Mesendoderm (in vitro differentiated cells): ENCODE measurements around the gene TCEA3.

Experiments used
- DNase-seq: peaks from one replicate; pipeline ENCODE4 v3.0.0; 2013
- H2AK5ac ChIP-seq: 2 replicates; pipeline ENCODE4 v1.6.1; 2013; ENCODE audit warnings: low read length, inconsistent platforms
- H2BK120ac ChIP-seq: 2 replicates; pipeline ENCODE4 v1.6.1; 2013; ENCODE audit warnings: low read depth, mild to moderate bottlenecking, low read length, moderate library complexity, mixed read lengths
- H2BK15ac ChIP-seq: replicated peaks from 2 replicates; pipeline ENCODE4 v1.6.1; 2013; ENCODE audit warnings: low read depth, mild to moderate bottlenecking, moderate library complexity
- H2BK5ac ChIP-seq: 2 replicates; pipeline ENCODE4 v1.6.1; 2013; ENCODE audit warnings: low read length, inconsistent platforms
- H3K18ac ChIP-seq: 2 replicates; pipeline ENCODE4 v1.6.1; 2013; ENCODE audit warnings: mild to moderate bottlenecking, low read length, mixed read lengths
- H3K23ac ChIP-seq: one replicate; pipeline ENCODE4 v1.6.1; 2013; ENCODE audit warnings: low read length
- H3K27ac ChIP-seq: 2 replicates; pipeline ENCODE4 v1.5.1; 2013; ENCODE audit warnings: low read depth, mild to moderate bottlenecking, inconsistent platforms, low read length, moderate library complexity
- H3K27me3 ChIP-seq: 2 replicates; pipeline ENCODE4 v1.6.1; 2013; ENCODE audit warnings: low read length, control low read depth, mild to moderate bottlenecking, inconsistent platforms; ENCODE audit not compliant: insufficient read depth, poor library complexity
- H3K36me3 ChIP-seq: 2 replicates; pipeline ENCODE4 v1.6.1; 2013; ENCODE audit warnings: low read length, inconsistent platforms; ENCODE audit not compliant: control insufficient read depth, insufficient read depth
- H3K4ac ChIP-seq: one replicate; pipeline ENCODE4 v1.6.1; 2013; ENCODE audit warnings: low read depth, mild to moderate bottlenecking, low read length, moderate library complexity
- H3K4me1 ChIP-seq: 2 replicates; pipeline ENCODE4 v1.6.1; 2013; ENCODE audit warnings: low read depth, low read length, inconsistent platforms; ENCODE audit not compliant: control insufficient read depth
- H3K4me2 ChIP-seq: 2 replicates; pipeline ENCODE4 v1.6.1; 2013; ENCODE audit warnings: low read length
- H3K4me3 ChIP-seq: 2 replicates; pipeline ENCODE4 v1.5.1; 2013; ENCODE audit warnings: mild to moderate bottlenecking, low read length
- H3K56ac ChIP-seq: one replicate; pipeline ENCODE4 v1.6.1; 2013; ENCODE audit warnings: low read length
- H3K79me1 ChIP-seq: 2 replicates; pipeline ENCODE4 v1.6.1; 2013; ENCODE audit warnings: low read length, inconsistent platforms
- H3K79me2 ChIP-seq: 2 replicates; pipeline ENCODE4 v1.6.1; 2013; ENCODE audit warnings: mild to moderate bottlenecking, low read length; ENCODE audit not compliant: control insufficient read depth, insufficient read depth
- H3K9ac ChIP-seq: 2 replicates; pipeline ENCODE4 v1.6.1; 2013; ENCODE audit warnings: low read length, inconsistent platforms
- H4K5ac ChIP-seq: one replicate; pipeline ENCODE4 v1.6.1; 2013; ENCODE audit warnings: low read length
- H4K8ac ChIP-seq: one replicate; pipeline ENCODE4 v1.6.1; 2013; ENCODE audit warnings: low read depth, mild to moderate bottlenecking, control low read depth, low read length, moderate library complexity
- WGBS: extraction: QIAGEN DNeasy Blood & Tissue Kit; methylation state at CpG from one replicate; pipeline ENCODE4 v1.1.7; 2013; ENCODE audit warnings: low lambda C conversion rate, missing lambda C conversion rate; ENCODE audit not compliant: insufficient coverage; ENCODE audit errors: extremely low coverage; 5-methylcytosine and 5-hydroxymethylcytosine counted together

Gene TCEA3

DNA sequence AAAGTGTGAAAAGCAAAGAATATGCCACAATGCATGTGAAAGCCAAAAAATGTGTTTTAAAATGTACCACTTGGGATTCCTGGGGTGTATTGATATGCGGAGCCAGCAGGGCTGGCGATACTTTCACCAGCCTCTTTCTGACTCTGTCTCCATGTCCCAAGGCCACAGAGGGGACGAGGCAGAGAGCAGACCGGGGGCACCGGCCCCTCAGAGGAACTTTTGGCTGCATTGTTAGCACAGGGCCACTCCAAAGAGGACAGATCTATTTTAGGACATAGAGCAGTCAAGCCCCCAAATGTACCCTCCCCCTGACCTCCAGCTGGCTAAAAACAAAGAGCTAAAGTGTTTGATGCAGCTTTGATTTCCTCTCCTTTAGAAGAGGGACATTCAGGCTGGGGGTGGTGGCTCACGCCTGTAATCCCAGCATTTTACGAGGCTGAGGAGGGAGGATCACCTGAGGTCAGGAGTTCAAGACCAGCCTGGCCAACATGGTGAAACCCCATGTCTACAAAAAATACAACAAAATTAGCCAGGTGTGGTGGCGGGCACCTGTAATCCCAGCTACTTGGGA is 29.3 kb downstream of the TCEA3 start:
- WGBS, result no CpG with 5 or more reads among the region's 8 CpGs
- Histone ChIP-seq H2BK5ac (no peak overlapping the region), H3K56ac (peak overlapping the region; percentile 17), H3K27me3 (no peaks in the 10 kb centered on the region), H2AK5ac (no peak overlapping the region), H3K18ac (no peak overlapping the region), H3K79me2 (no peaks in the 10 kb centered on the region), H3K4me1 (peaks cover 2% of the 10 kb centered on the region), H4K5ac (no peak overlapping the region), H3K9ac (no peak overlapping the region), H3K79me1 (no peaks in the 10 kb centered on the region), H2BK15ac (no peak overlapping the region), H3K27ac (no peak overlapping the region), H3K4me3 (no peak overlapping the region), H3K4ac (no peak overlapping the region), H4K8ac (no peak overlapping the region), H2BK120ac (no peak overlapping the region), H3K36me3 (no peaks in the 10 kb centered on the region), H3K23ac (no peak overlapping the region), H3K4me2 (no peak overlapping the region)
- peak; percentile 37 for DNase-seq

DNA sequence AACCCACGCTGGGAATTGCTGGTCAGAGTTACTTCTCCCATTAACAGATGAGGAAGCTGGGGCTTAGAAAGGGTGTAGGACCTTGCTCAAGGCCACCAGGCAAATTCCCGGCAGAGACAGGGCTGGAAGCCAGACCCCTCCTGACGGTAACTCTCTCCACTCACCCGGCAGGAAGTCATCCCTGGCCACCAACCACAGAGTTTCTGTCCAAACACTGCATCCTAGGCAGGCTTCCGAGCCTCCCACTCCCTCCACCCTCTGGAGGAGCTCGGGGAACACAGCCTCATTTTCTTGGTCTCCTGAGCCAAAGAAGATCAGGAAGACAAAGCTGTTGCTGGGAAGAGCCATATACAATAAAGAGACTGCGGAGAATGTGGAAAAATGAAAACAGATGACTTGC is 29.9 kb downstream of the TCEA3 start:
- Histone ChIP-seq H3K27ac (peak overlapping the region; percentile 20), H3K27me3 (no peaks in the 10 kb centered on the region)
- no CpG with 5 or more reads among the region's 7 CpGs for WGBS

DNA sequence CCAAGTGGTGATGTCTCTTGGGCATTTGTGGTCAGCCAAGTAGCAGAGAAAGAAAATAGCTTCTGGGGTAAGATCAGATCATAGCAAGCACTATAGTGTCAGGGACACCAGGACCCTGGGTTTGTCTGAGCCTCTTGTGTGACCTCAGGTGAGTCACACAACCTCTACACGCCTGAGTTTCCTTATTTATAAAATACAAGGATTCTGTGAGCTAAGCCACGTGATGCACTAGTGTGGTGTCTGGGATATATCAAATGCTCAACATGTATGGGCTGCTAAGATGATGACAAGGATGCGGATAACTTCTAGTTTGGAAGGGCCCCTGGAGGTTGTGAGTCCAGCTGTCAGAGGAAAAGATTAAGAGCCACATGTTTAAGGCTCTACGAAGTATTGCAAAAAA is 30.4 kb downstream of the TCEA3 start:
- no peaks in the 10 kb centered on the region for H3K79me1 ChIP-seq
- H3K4me3 ChIP-seq, result no peak overlapping the region
- no peak overlapping the region for H3K9ac ChIP-seq
- no peak overlapping the region for H3K18ac ChIP-seq
- no peaks in the 10 kb centered on the region for H3K79me2 ChIP-seq
- H2BK15ac ChIP-seq, result no peak overlapping the region
- no peak overlapping the region for H3K23ac ChIP-seq
- H3K4me2 ChIP-seq, result no peak overlapping the region
- H2BK120ac ChIP-seq, result no peak overlapping the region
- H4K5ac ChIP-seq, result no peak overlapping the region
- H3K4me1 ChIP-seq, result peaks cover 2% of the 10 kb centered on the region
- H2AK5ac ChIP-seq, result no peak overlapping the region
- no peak for DNase-seq
- no peaks in the 10 kb centered on the region for H3K27me3 ChIP-seq
- H2BK5ac ChIP-seq, result no peak overlapping the region
- WGBS, result no CpG with 5 or more reads among the region's 4 CpGs
- no peak overlapping the region for H4K8ac ChIP-seq
- no peak overlapping the region for H3K56ac ChIP-seq
- no peak overlapping the region for H3K27ac ChIP-seq
- H3K36me3 ChIP-seq, result no peaks in the 10 kb centered on the region
- no peak overlapping the region for H3K4ac ChIP-seq

More for the DNA sequence above, 29.9 kb downstream of the TCEA3 start:
- Histone ChIP-seq H4K8ac (no peak overlapping the region), H3K79me1 (no peaks in the 10 kb centered on the region), H3K4me1 (peaks cover 2% of the 10 kb centered on the region), H3K4me2 (no peak overlapping the region), H2BK15ac (no peak overlapping the region), H3K23ac (no peak overlapping the region), H3K9ac (no peak overlapping the region), H4K5ac (no peak overlapping the region), H2BK5ac (no peak overlapping the region), H3K36me3 (no peaks in the 10 kb centered on the region), H2AK5ac (no peak overlapping the region), H3K4ac (no peak overlapping the region), H3K56ac (no peak overlapping the region), H2BK120ac (no peak overlapping the region), H3K18ac (no peak overlapping the region), H3K79me2 (no peaks in the 10 kb centered on the region), H3K4me3 (no peak overlapping the region)
- DNase-seq, result peak; percentile 80

DNA sequence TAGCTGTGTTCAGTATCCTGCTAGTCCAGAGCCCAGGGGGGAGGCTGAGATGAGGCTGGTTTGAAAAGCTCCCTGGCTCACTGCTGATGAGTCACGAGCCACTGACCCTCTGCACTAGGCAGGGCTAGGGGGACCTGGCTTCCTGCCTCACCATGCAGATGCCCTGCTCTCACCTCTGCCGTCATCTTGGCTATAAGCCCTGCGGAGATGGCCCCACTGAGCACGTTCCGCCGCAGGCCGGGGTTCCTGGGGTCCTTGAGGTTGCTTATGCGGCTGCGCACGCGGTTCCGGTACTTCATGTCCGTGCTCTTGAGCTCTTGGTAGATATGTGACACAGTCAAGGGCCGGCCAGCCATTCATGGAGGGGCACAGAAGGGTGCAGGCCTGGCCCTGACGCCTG is 30.8 kb downstream of the TCEA3 start:
- Histone ChIP-seq H3K27ac (no peak overlapping the region), H3K79me1 (no peaks in the 10 kb centered on the region), H3K4ac (no peak overlapping the region), H4K8ac (no peak overlapping the region), H3K18ac (no peak overlapping the region), H2BK5ac (no peak overlapping the region), H3K4me3 (no peak overlapping the region), H3K56ac (no peak overlapping the region), H3K9ac (no peak overlapping the region), H4K5ac (no peak overlapping the region), H3K23ac (no peak overlapping the region), H2BK120ac (no peak overlapping the region), H3K27me3 (no peaks in the 10 kb centered on the region), H3K79me2 (no peaks in the 10 kb centered on the region), H3K4me2 (no peak overlapping the region), H3K4me1 (peaks cover 2% of the 10 kb centered on the region), H3K36me3 (no peaks in the 10 kb centered on the region), H2AK5ac (peak overlapping the region; percentile 49), H2BK15ac (no peak overlapping the region)
- WGBS, result no CpG with 5 or more reads among the region's 15 CpGs
- DNase-seq, result no peak

DNA sequence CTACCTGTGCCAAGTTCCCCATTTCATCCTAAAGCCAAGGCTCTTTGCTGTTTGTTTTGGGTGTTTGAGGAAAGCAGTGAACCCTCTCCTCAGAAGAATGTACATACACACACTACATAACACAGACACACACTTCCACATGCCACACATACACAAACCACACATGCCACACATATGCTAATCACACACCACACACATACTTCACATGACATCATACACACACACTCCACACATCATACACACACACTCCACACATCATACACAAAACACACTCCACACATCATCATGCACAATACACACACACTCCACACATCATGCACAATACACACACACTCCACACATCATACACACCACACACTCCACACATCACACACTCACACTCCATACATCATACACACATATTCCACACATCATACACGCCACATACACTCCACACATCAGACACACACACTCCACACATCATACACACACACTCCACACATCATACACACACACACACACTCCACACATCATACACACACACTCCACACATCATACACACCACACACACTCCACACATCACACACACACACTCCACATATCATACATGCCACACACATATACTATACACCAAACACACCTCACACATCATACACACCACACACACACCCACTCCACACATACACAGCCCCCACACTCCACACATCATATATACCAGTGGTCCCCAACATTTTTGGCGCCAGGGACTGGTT is 32.3 kb downstream of the TCEA3 start:
- H4K5ac ChIP-seq, result no peak overlapping the region
- no peak overlapping the region for H3K18ac ChIP-seq
- no peak for DNase-seq
- H3K9ac ChIP-seq, result no peak overlapping the region
- H3K4ac ChIP-seq, result no peak overlapping the region
- no peaks in the 10 kb centered on the region for H3K27me3 ChIP-seq
- H3K79me1 ChIP-seq, result no peaks in the 10 kb centered on the region
- no peak overlapping the region for H2BK120ac ChIP-seq
- H2BK5ac ChIP-seq, result no peak overlapping the region
- peaks cover 2% of the 10 kb centered on the region for H3K4me1 ChIP-seq
- H3K4me2 ChIP-seq, result no peak overlapping the region
- no peak overlapping the region for H3K23ac ChIP-seq
- no peak overlapping the region for H2AK5ac ChIP-seq
- no peak overlapping the region for H3K56ac ChIP-seq
- no peak overlapping the region for H3K27ac ChIP-seq
- WGBS, result 100% methylated on average over 1 of the region's 2 CpGs
- no peaks in the 10 kb centered on the region for H3K79me2 ChIP-seq
- no peak overlapping the region for H2BK15ac ChIP-seq
- no peaks in the 10 kb centered on the region for H3K36me3 ChIP-seq
- H4K8ac ChIP-seq, result no peak overlapping the region
- H3K4me3 ChIP-seq, result no peak overlapping the region
